OCI-LY7 (cell line): ENCODE results near the gene REC8. TPM values are rescaled to one million over a fixed set of nuclear protein-coding genes. Genes with fewer than 3 reads are reported as not detected.

ENCODE experiments used
- BruUV-seq: library from RNA; stranded (reverse); fragments of 400-500 nt; replicated peaks from 2 replicates; lab custom pipeline; 2021; lab: Mats Ljungman, UMichigan
- CTCF ChIA-PET: fragments of 300-600 bp; sonication (Branson Sonifier 250); formaldehyde crosslinking; loops from one replicate; lab custom pipeline; 2022; ENCODE audit warnings: antibody characterized with exemption; ENCODE audit not compliant: unreplicated experiment; lab: Charles Lee
- POLR2A ChIA-PET: fragments of 300-600 bp; sonication (Branson Sonifier 250); formaldehyde crosslinking; loops from one replicate; lab custom pipeline; 2022; ENCODE audit warnings: antibody characterized with exemption; lab: Charles Lee
- DNase-seq: peaks from one replicate; pipeline ENCODE4 v3.0.0-alpha.2; 2015; ENCODE audit warnings: low spot score
- H2AFZ ChIP-seq: fragments of 200-600 bp; sonication (generic), shearing (Covaris generic); 2 replicates; pipeline ENCODE4 v1.6.1; 2014; ENCODE audit warnings: mild to moderate bottlenecking, antibody characterized with exemption, low read length, moderate library complexity
- H3K27ac ChIP-seq: fragments of 200-600 bp; sonication (generic); 2 replicates; pipeline ENCODE4 v1.5.1; 2014; ENCODE audit warnings: mixed run types, low read depth, mild to moderate bottlenecking, moderate library complexity, low read length, inconsistent platforms; ENCODE audit not compliant: poor library complexity, severe bottlenecking
- H3K36me3 ChIP-seq: fragments of 200-600 bp; sonication (generic); 2 replicates; pipeline ENCODE4 v1.6.1; 2014; ENCODE audit warnings: mild to moderate bottlenecking, antibody characterized with exemption, low read length, moderate library complexity, mixed read lengths; ENCODE audit not compliant: insufficient read depth
- H3K4me1 ChIP-seq: fragments of 200-600 bp; sonication (generic); 2 replicates; pipeline ENCODE4 v1.5.1; 2014; ENCODE audit warnings: mild to moderate bottlenecking, low read length; ENCODE audit not compliant: insufficient read depth, poor library complexity, severe bottlenecking
- H3K4me2 ChIP-seq: fragments of 200-600 bp; sonication (generic); 2 replicates; pipeline ENCODE4 v1.6.1; 2014; ENCODE audit warnings: mild to moderate bottlenecking, low read length
- H3K4me3 ChIP-seq: fragments of 200-600 bp; sonication (generic); 2 replicates; pipeline ENCODE4 v1.5.1; 2014; ENCODE audit warnings: mild to moderate bottlenecking, low read depth, low read length; ENCODE audit not compliant: poor library complexity, severe bottlenecking
- H3K79me2 ChIP-seq: fragments of 200-600 bp; sonication (generic); 2 replicates; pipeline ENCODE4 v1.6.1; 2016; ENCODE audit warnings: low read depth, mild to moderate bottlenecking, low read length, moderate library complexity, mixed read lengths; ENCODE audit not compliant: insufficient read depth
- H3K9me2 ChIP-seq: fragments of 200-600 bp; sonication (generic); 2 replicates; pipeline ENCODE4 v1.6.1; 2016; ENCODE audit warnings: mild to moderate bottlenecking, low read length, mixed read lengths; ENCODE audit not compliant: insufficient read depth
- H3K9me3 ChIP-seq: fragments of 200-600 bp; sonication (generic); 2 replicates; pipeline ENCODE4 v1.6.1; 2014; ENCODE audit warnings: mild to moderate bottlenecking, mixed run types, low read length, mixed read lengths
- H4K20me1 ChIP-seq: fragments of 200-600 bp; sonication (generic); 2 replicates; pipeline ENCODE4 v1.6.1; 2014; ENCODE audit warnings: mild to moderate bottlenecking, antibody characterized with exemption, low read length, moderate library complexity, mixed read lengths; ENCODE audit not compliant: insufficient read depth
- CTCF ChIP-seq: fragments of 200-600 bp; sonication (generic); conservative IDR thresholded peaks from 2 replicates; pipeline ENCODE4 v1.5.1; 2014; ENCODE audit warnings: mild to moderate bottlenecking, antibody characterized with exemption, low read length, moderate library complexity, mixed read lengths
- EZH2phosphoT487 ChIP-seq: fragments of 200-600 bp; sonication (generic); IDR thresholded peaks from 2 replicates; pipeline ENCODE4 v1.6.1; 2018; ENCODE audit warnings: low read depth, borderline replicate concordance, mild to moderate bottlenecking, mixed run types, antibody characterized with exemption, low read length, moderate library complexity, mixed read lengths
- intact Hi-C: fragments of 100-400 bp; cut with micrococcal nuclease; formaldehyde crosslinking; loops from one replicate; pipeline ENCODE4 v1.10.0; 2022; ENCODE audit not compliant: unreplicated experiment
- total RNA-seq, 2 experiments: library from RNA; depleted of rRNA in 1 of 2; stranded (reverse); fragments of >200 nt in 1 of 2; shearing (Covaris generic) in 1 of 2; gene quantifications; 2 replicates each; pipeline ENCODE4 v1.2.3, GENCODE V29; 2014 to 2022

REC8 gene
- total RNA-seq, 2 experiments from 2014 or later, result 9.8 to 14.2 TPM

GRCh38 chr14:24144451-24144850 is 27.4 kb upstream of the REC8 start:
- peaks cover 28% of the 10 kb centered on the region for H3K4me1 ChIP-seq
- H3K4me3 ChIP-seq, result no peak overlapping the region
- BruUV-seq, result no TSS peak
- 0 out of 2 replicates have a peak, but pooled peaks cover 3% of the 10 kb centered on the region for H4K20me1 ChIP-seq
- peaks cover 35% of the 10 kb centered on the region for H3K79me2 ChIP-seq
- H3K27ac ChIP-seq, result no peak overlapping the region
- POLR2A ChIA-PET, result interaction anchor here (1.2 to 1.4 kb wide), 2 partner anchors 30 to 98 kb away, joined by 3 to 4 read pairs; partner anchors contain the start of genes DCAF11, NRL and TINF2
- no peak overlapping the region for H2AFZ ChIP-seq
- CTCF ChIA-PET, result no interaction called here
- no peaks in the 10 kb centered on the region for H3K9me2 ChIP-seq
- TF ChIP-seq EZH2phosphoT487 (no peak), CTCF (no peak)
- no peak for DNase-seq
- no peak overlapping the region for H3K4me2 ChIP-seq
- intact Hi-C loops, result loop anchor here (10.0 kb wide), 1 partner anchor 840 kb away; the partner anchor contains the start of genes BCL2L2 and PPP1R3E
- no peaks in the 10 kb centered on the region for H3K9me3 ChIP-seq
- H3K36me3 ChIP-seq, result peaks cover 34% of the 10 kb centered on the region

- peaks cover 27% of the 10 kb centered on the region; the same call in 1 of the 2 replicates for H3K79me2 ChIP-seq
- no peaks in the 10 kb centered on the region for H3K9me2 ChIP-seq
- H3K4me1 ChIP-seq, result peaks cover 25% of the 10 kb centered on the region
- H2AFZ ChIP-seq, result no peak overlapping the region
- H4K20me1 ChIP-seq, result no peaks in the 10 kb centered on the region
- no peak overlapping the region for H3K27ac ChIP-seq
- ChIA-PET CTCF (interaction anchor here (0.7 kb wide), 1 partner anchor 16 kb away, joined by 3 read pairs; the partner anchor contains the start of gene IRF9), POLR2A (interaction anchor here (1.4 to 3.9 kb wide), 5 partner anchors 9 to 97 kb away, joined by 4 to 32 read pairs (median 20); partner anchors contain the start of genes DCAF11, NRL, PCK2 and PSME1)
- peak overlapping the region; percentile 96 for H3K4me2 ChIP-seq
- no peak for DNase-seq
- intact Hi-C loops, result loop anchor here (10.0 kb wide), 1 partner anchor 840 kb away; the partner anchor contains the start of genes BCL2L2 and PPP1R3E
- TF ChIP-seq CTCF (no peak), EZH2phosphoT487 (no peak)
- H3K36me3 ChIP-seq, result peaks cover 38% of the 10 kb centered on the region
- H3K4me3 ChIP-seq, result peak overlapping the region; percentile 94
- no peaks in the 10 kb centered on the region for H3K9me3 ChIP-seq
- BruUV-seq, result no TSS peak
Observed at GRCh38 chr14:24145219-24145618, 26.7 kb upstream of the REC8 start.
